OCI-LY7 (cell line): ENCODE results near the gene MUL1.

Experiments used
- CTCF ChIP-seq: fragments of 200-600 bp; sonication (generic); conservative IDR thresholded peaks from 2 replicates; pipeline ENCODE4 v1.5.1; 2014; ENCODE audit warnings: mild to moderate bottlenecking, antibody characterized with exemption, low read length, moderate library complexity, mixed read lengths
- EZH2phosphoT487 ChIP-seq: fragments of 200-600 bp; sonication (generic); IDR thresholded peaks from 2 replicates; pipeline ENCODE4 v1.6.1; 2018; ENCODE audit warnings: low read depth, borderline replicate concordance, mild to moderate bottlenecking, mixed run types, antibody characterized with exemption, low read length, moderate library complexity, mixed read lengths

GRCh38 chr1:20485527-20486456, 22.2 kb downstream of the MUL1 start, which contains the start of gene CAMK2N1:
- TF ChIP-seq CTCF = no peak
- no peak for TF ChIP-seq EZH2phosphoT487
